ENCODE data around the gene SMARCD2.
A peak's percentile ranks its signal among the peaks of the same experiment; 100 is the strongest.

The SMARCD2 gene

DNA sequence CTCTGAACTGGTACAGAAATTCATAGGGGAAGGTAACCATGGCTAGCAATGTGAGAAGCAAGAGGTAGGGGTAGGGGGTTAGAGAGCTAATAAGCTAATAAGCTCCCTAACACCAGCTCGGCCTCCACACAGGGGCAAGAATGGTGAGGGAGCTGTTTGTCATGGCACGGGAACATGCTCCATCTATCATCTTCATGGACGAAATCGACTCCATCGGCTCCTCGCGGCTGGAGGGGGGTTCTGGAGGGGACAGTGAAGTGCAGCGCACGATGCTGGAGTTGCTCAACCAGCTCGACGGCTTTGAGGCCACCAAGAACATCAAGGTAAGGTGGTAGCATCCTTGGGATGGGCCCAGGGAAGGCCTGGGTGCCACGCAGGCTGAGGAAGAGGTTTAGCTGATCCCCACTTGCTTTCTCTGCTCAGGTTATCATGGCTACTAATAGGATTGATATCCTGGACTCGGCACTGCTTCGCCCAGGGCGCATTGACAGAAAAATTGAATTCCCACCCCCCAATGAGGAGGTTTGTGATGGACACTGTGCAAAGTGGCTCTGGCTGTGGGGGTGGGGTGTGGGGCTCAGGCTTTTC, 11.5 kb downstream of the SMARCD2 start:
- DNase-seq: no peak

DNA sequence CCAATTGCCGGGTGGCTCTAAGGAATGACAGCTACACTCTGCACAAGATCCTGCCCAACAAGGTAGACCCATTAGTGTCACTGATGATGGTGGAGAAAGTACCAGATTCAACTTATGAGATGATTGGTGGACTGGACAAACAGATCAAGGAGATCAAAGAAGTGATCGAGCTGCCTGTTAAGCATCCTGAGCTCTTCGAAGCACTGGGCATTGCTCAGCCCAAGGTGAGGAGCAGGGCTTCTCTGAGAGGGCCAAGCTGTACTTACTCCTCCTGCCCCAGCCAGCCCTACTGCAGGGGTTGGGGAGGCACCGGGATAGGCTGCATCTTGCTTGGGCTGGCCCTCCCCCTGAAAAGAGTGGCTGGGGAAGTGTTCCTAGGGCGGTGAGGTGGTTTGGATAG, 12.2 kb downstream of the SMARCD2 start:
- no peak for DNase-seq

- no peak for DNase-seq
Measured at GRCh38 chr17:63828936-63829335, 13.5 kb downstream of the SMARCD2 start.

DNA sequence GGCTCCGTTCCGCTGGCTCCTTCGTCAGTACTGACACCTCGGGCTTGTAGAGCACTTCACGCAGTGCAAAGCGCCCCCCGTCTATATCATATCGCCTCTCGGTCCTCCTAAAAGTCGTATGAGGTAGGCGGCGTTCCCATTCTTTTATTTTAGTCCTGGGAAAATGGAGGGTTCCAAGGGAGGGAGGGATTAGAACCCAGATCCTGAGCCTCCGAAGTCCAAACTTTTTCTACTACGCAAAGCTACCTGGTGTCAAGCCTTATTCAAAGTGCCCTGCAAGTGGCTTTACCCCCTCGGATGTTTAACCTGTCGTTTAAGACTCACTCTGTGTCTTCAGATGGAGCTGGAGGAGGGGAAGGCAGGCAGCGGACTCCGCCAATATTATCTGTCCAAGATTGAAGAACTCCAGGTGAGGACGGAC, 14.7 kb downstream of the SMARCD2 start:
- DNase-seq: no peak

GRCh38 chr17:63827002-63827800, 15.3 kb downstream of the SMARCD2 start, which contains the start of the genes FTSJ3 and PSMC5:
FTSJ3 (minus strand) TSS chr17:63827663; CDS start chr17:63826902, 761 bp downstream.
PSMC5 (plus strand) TSS chr17:63827431; CDS start chr17:63827491, 60 bp downstream.
- DNase-seq: peak; percentile 57

DNA sequence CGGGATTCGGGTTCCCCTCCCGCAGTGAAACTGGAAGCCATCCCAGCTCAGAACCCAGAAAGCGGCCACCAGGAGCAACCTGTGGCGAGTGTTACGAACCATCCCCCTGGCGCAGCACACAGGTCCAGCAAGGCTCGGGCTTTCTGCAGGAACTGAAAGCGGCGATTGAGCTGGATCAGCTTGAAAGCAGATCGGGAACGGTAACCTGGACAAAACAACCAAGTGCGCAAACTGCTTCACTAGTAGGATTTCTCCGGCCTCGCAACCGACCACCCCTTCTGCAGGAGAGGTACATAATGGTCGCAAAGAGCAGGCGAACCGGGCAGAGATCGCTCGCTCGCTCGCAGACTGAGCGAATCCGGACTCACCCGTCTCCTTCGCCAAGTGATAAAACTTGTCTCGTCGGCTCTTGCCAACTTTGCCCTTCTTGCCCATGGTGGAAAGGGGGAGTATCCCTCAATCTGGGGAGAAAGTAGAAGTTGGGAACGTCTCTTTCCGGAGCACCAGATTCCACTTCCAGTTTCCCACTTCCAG, 15.9 kb downstream of the SMARCD2 start:
- no peak for DNase-seq

DNA sequence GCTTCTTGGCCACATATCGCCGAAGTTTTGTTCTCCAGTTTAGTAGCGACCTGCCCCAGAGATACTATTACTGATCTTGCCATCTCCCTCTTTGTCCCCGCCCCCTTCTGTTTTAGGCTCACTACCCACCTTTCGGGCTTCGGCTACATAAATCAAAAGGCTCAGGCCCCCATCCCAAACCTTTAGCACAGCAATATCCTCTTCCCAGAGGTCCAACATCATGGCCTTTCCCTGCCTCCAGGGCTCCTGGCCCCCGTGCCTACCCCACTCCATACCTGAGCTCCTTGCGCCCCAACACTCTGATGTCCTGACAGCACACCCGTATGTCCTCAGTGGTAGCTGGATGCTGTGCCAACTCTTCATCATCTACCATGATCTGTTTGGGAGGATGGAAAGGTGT, 18.1 kb downstream of the SMARCD2 start:
- DNase-seq: no peak

GRCh38 chr17:63823659-63824331, 18.7 kb downstream of the SMARCD2 start:
- no peak for DNase-seq

- no peak for DNase-seq
Measured at GRCh38 chr17:63822537-63822936, 19.9 kb downstream of the SMARCD2 start.

- DNase-seq: no peak
Measured at GRCh38 chr17:63821804-63822203, 20.7 kb downstream of the SMARCD2 start.

DNA sequence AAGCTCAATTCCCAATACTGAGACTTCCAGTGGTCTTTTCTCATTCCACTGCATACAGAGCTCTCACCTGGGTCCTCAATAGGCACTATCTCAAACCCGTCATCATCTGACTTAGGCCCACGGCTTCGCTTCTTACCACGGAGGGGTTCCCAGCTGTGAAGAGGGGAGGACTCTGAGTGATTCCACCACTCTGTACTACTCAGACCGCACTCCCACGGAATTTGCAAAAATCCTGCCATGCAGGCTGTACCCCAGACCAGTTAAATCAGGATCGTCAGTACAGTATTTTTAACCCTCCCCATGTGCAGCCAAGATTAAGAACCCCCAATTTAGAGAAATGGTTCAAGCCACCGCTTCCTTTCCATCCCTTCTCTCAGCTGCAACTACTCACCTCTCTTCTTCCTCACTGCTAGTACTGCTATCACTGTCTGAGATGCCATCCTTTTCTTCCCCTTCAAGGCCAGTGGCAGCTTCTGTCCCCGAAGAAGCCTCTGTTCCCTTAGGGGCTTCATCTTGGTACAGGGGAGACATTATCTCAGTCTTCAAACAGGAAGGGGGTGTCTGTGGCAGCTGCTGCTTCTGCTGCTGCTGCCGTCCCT, 21.4 kb downstream of the SMARCD2 start:
- no peak for DNase-seq

DNA sequence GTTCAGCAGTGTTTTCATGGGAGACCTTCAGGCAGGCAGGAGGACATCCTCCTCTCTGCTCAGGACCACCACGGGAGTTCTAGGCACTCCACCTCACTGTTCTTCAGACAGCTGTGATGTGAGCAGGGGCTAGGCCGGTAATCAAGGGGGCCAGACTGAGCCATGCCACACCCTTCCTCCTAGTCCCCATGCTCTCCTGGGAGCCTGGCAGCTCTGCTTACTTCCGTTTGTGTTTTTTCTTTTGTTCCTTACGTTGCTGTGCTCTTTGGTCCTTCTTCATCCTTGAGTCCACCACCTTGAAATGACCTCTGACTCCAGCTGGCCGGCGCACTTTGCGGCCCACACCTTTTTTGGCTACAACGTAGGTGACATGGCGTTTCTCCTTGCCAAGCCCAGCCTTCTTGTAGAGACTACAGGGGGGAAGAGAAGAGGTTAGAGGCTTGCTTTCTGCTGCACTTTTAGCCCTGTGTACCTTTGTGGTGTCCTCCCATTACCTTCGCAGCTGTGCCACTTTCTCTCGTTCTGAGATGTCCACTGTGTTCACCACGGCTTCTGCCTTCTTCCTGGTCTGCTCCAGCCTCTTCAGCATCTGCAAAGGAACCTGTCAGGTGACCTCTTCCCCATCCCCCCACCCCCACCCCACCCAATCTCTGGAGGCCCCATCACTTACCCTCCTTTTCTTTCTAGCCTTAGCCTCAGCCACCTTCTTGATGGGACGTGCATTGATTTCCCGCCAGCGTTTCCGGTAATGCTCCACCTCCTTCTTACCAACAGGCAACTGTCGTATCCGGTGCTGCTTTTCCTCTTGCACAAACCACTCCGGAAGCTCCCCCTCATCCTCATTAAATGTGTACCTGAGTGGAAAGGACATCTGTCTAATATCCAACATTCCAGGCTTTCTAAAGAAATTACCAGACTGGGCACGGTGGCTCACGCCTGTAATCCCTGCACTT, 22.6 kb downstream of the SMARCD2 start:
- DNase-seq: no peak

DNA sequence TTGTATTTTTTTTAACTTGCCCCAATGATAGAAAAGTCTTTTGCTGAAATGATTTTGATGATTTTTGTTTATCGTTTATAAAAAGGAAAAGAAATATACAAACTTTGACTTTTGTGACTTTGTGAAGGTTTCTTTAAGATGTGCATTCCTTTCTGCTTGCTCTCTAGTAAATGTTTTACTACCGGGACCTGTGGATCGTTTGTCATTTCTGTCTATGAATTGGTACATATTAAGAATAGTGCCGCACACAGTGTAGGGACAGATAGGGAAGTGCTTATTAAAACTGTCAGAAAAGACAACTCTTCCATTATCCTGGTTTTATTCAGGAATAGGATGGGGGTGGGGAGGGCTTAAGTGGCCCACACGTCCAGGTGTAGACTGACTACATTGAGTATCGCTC, 23.4 kb downstream of the SMARCD2 start:
- DNase-seq: no peak

DNA sequence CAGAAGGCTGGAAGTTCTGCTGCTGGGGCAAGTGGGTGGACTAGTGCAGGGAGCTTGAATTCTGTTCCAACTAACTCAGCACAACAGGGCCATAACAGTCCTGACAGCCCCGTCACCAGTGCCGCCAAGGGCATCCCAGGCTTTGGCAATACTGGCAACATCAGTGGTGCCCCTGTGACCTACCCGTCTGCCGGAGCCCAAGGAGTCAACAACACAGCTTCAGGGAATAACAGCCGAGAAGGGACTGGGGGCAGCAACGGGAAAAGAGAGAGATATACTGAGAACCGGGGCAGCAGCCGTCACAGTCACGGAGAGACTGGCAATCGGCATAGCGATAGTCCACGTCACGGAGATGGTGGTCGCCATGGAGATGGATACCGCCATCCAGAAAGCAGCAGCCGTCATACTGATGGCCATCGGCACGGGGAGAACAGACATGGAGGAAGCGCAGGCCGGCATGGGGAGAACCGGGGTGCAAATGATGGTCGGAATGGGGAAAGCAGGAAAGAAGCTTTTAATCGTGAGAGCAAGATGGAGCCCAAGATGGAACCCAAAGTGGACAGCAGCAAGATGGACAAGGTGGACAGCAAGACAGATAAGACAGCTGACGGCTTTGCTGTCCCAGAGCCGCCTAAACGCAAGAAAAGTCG, 24.6 kb downstream of the SMARCD2 start:
- DNase-seq: no peak

DNA sequence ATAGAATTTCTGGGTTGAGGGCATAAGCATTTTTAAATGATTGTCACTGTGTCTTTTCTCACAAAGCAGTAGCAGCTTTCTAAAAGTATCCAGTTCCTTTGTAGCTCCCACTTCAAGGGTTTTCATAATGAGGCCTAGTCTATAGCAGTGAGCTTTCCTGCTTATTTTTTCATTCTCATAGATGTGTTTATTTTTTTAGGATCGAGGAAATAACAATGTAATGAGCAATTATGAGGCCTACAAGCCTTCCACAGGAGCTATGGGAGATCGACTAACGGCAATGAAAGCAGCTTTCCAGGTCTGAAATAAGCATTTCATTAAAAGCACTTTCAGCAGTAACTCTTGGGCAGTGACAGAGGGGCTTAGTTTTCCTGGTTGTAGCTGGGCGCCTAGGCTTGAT, 25.8 kb downstream of the SMARCD2 start:
- no peak for DNase-seq

DNA sequence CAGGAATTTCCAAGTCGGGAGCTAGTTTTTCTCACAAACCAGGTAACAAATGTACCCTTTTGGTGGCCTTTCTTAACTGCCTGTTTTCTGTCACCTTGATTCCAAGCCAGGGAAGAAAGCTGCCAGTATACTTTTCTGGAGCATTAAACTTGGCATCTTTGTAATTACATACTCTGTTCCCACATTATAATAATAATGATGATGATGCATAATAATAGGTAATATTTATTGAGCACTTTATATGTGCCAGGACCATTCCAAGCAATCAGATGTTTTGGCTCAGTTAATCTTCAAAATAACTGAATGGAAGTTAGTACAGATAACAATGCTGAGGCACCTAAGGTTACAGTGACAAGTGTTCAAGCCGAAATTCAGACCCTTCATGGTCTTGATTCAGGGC, 26.4 kb downstream of the SMARCD2 start:
- no peak for DNase-seq

DNA sequence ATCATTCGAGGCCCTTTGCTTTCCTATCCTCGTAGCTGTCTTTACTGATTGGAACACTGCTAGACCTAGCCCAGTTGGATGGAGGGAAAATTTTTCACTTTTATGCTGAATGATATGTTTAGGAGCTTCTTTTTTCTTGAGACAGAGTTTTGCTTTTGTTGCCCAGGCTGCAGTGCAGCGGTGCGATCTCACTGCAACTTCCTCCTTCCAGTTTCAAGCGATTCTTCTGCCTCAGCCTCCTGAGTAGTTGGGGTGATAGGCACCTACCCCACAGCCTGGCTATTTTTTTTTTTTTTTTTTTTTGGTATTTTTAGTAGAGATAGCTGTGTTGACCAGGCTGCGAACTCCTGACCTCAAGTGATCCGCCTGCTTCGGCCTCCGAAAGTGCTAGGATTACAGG, 32.5 kb downstream of the SMARCD2 start:
- DNase-seq: no peak

DNA sequence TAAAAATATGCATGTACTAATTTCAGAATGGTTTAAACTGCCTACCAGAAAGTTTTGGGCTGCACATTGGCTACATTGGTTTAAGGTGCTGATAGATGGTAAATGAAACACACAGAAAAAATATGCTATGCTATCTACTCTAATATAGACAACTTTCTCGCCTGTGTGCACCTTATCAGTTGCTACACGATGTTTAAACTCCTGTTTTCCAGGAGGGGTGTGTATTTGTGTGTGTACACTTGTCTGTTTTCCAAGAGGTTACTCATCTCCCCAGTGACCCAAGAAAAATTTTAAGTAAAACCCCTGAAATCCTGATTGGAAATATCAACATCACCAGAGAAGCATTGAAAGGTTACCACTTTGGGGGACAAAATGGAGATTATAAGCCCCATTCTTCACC, 36.9 kb downstream of the SMARCD2 start:
- DNase-seq: no peak

DNA sequence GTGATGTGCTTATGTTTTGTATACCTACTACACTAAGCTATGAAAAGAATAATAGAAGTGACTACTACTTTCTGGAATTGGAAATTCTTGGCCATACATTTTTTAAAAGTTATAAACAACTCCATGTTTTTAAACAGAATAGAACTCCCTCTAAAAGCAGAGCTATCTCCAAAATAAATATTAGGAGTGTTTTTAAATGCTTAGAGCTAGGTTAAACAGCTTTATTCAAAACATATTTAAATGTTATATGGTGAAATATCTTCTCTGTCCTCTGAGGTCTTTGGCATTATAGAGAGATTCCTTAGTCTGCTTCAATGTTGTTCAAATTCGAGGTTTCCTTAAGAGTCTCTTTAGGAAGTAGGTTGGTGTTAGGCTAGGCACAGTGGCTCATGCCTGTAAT, 38.2 kb downstream of the SMARCD2 start:
- DNase-seq: no peak

DNA sequence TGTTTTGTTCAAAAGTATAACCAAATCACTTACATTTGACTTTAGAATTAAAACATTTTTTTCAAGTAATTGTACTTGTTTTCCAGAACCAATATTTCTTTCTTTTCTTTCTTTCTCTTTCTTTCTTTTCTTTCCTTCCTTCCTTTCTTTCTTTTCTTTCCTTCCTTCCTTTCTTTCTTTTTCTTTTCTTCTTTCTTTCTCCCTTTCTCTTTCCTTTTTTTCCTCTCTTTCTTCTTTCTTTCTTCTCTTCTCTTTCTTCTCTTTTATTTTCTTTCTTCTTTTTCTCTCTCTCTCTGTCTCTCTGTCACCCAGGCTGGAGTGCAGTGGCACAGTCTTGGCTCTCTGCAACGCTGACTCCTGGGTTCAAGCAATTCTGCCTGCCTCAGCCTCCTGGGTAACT, 41.7 kb downstream of the SMARCD2 start:
- no peak for DNase-seq

- no peak for DNase-seq
Measured at GRCh38 chr17:63798572-63799106, 43.8 kb downstream of the SMARCD2 start.

Data from 8988T (cell line).